ENCODE results near the gene SKAP1.
"Not testable (repeated sequence)": the region's sequence is repeated elsewhere in the genome, so short reads cannot be mapped to it uniquely, and the experiment has no call there.

SKAP1 gene

GRCh38 chr17:48429638-48430586 is at the start of gene SKAP1:
SKAP1 (minus strand) TSS chr17:48430214.
- no peak for DNase-seq

- DNase-seq: no peak
Observed at GRCh38 chr17:48479014-48479402, 49.0 kb upstream of the SKAP1 start.

- DNase-seq: no peak
Observed at GRCh38 chr17:48478224-48479013, 48.4 kb upstream of the SKAP1 start.

GRCh38 chr17:48477221-48477620 is 47.2 kb upstream of the SKAP1 start:
- DNase-seq: no peak

- no peak for DNase-seq
Observed at GRCh38 chr17:48472411-48473281, 42.6 kb upstream of the SKAP1 start.

- no peak for DNase-seq
Observed at GRCh38 chr17:48471817-48472410, 41.9 kb upstream of the SKAP1 start.

- no peak for DNase-seq
Observed at GRCh38 chr17:48470388-48471034, 40.5 kb upstream of the SKAP1 start.

GRCh38 chr17:48469227-48469626 is 39.2 kb upstream of the SKAP1 start:
- no peak for DNase-seq

GRCh38 chr17:48468299-48468698 is 38.3 kb upstream of the SKAP1 start:
- no peak for DNase-seq

- no peak for DNase-seq
Observed at GRCh38 chr17:48465884-48466283, 35.9 kb upstream of the SKAP1 start.

GRCh38 chr17:48463526-48463925 is 33.5 kb upstream of the SKAP1 start:
- no peak for DNase-seq

- no peak for DNase-seq
Observed at GRCh38 chr17:48462946-48463345, 32.9 kb upstream of the SKAP1 start.

GRCh38 chr17:48460052-48460451 is 30.0 kb upstream of the SKAP1 start:
- DNase-seq: no peak

- DNase-seq: no peak
Observed at GRCh38 chr17:48459070-48459844, 29.2 kb upstream of the SKAP1 start.

GRCh38 chr17:48457080-48457836 is 27.2 kb upstream of the SKAP1 start:
- peak in 5 of 14 donors; percentile 0 to 18 (median 1) for DNase-seq

- DNase-seq: no peak
Observed at GRCh38 chr17:48456589-48456988, 26.6 kb upstream of the SKAP1 start.

- no peak for DNase-seq
Observed at GRCh38 chr17:48455791-48456190, 25.8 kb upstream of the SKAP1 start.

GRCh38 chr17:48453447-48453846 is 23.4 kb upstream of the SKAP1 start:
- DNase-seq: no peak

GRCh38 chr17:48451489-48451888 is 21.5 kb upstream of the SKAP1 start:
- DNase-seq: no peak

- not testable (repeated sequence) for DNase-seq
Observed at GRCh38 chr17:48449335-48449734, 19.3 kb upstream of the SKAP1 start.
